Choroid plexus epithelial cell (primary cell): ENCODE results near the gene SEPTIN2.

Experiments used
- DNase-seq: peaks from one replicate; pipeline ENCODE4 v3.0.0-alpha.2; 2010; ENCODE audit warnings: low read depth
- H3K4me3 ChIP-seq: 2 replicates; pipeline ENCODE4 v1.5.1; 2011; ENCODE audit warnings: low read depth, mild to moderate bottlenecking, control low read depth, low read length, moderate library complexity
- TF ChIP-seq, protein P1 (sequence below): conservative IDR thresholded peaks from 2 replicates; pipeline ENCODE4 v1.5.1; 2011; ENCODE audit warnings: low read depth, mild to moderate bottlenecking, control low read depth, inconsistent platforms, low read length, moderate library complexity

The SEPTIN2 gene

DNA sequence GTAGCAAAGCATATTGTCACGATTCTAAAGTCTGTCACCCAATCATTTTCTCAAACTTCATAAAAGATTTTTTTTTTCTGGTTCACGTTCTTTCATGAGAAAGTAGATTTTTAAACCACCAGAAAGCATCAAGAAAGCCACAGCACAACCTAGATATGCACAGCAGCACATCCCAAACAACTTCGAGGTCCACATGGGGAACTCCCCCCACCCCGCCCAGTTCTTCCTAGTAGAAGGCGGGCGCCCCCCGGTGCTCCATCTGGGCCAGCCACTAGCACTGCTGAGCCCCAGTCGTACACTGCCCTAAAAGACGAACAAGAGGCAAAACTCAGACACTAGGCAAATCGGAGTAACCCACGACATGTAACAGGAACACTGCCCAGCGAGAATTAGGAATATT, 15.7 kb upstream of the SEPTIN2 start:
- no peak overlapping the region for H3K4me3 ChIP-seq
- no peak for DNase-seq
- TF ChIP-seq, protein P1, sequence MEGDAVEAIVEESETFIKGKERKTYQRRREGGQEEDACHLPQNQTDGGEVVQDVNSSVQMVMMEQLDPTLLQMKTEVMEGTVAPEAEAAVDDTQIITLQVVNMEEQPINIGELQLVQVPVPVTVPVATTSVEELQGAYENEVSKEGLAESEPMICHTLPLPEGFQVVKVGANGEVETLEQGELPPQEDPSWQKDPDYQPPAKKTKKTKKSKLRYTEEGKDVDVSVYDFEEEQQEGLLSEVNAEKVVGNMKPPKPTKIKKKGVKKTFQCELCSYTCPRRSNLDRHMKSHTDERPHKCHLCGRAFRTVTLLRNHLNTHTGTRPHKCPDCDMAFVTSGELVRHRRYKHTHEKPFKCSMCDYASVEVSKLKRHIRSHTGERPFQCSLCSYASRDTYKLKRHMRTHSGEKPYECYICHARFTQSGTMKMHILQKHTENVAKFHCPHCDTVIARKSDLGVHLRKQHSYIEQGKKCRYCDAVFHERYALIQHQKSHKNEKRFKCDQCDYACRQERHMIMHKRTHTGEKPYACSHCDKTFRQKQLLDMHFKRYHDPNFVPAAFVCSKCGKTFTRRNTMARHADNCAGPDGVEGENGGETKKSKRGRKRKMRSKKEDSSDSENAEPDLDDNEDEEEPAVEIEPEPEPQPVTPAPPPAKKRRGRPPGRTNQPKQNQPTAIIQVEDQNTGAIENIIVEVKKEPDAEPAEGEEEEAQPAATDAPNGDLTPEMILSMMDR = no peak

DNA sequence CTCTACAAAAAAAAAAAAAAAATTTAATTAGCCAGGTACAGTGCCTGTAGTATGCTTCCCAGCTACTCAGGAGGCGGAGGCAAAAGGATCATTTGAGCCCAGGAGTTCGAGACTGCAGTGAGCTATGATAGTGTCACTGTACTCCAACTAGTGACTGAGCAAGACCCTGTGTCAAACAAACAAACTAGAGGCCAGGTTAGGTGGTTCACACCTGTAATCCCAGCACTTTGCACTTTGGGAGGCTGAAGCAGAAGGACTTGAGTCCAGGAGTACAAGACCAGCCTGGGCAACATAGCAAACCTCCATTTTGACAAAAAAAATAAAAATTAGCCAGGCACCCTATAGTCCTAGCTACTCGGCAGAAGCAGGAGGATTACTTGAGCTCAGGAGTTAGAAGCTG, 13.6 kb upstream of the SEPTIN2 start:
- no peak for DNase-seq
- H3K4me3 ChIP-seq = no peak overlapping the region
- TF ChIP-seq, protein P1 = no peak

DNA sequence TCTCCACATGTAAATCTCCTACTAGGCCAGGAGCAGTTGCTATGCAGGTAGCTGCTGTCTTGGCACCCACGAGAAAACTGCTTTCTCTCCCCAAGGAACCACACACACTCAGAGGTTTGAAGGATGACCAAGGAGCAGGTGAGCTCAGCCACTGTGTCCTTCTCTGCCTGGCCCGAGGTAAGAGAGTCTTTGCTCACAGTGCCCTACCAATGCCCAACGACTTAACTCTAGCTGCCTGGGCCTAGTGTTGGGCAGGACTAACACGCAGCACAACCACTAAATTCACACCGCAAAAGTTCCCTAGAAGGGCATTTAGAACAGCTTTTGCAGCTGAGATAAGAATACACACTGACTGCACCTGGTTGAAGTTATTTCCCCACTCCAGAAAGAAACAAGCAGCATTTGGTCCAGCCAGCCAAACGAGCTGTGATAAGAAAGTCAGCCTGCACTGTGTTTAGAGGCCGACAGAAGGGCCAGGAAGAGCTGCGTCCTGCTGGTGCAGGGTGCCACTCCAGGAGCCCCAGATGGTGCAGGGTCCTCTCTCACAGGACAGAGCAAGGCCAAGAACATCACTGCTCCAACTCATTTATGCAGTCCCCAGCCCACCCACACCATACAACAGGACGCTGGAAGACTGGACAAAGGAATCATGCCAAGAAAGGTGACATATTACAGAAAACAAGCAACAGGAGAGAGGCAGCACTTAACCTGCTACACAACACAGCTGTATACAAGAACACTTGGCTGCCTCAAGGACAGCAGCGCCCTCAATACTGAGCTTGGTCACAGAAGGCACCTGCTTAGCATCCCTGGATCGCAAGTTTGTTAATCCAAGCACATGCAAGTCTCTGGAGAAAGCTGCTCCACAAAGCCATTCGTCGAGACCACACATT, 12.7 kb upstream of the SEPTIN2 start:
- DNase-seq = no peak
- TF ChIP-seq, protein P1 = no peak
- H3K4me3 ChIP-seq = no peak overlapping the region

DNA sequence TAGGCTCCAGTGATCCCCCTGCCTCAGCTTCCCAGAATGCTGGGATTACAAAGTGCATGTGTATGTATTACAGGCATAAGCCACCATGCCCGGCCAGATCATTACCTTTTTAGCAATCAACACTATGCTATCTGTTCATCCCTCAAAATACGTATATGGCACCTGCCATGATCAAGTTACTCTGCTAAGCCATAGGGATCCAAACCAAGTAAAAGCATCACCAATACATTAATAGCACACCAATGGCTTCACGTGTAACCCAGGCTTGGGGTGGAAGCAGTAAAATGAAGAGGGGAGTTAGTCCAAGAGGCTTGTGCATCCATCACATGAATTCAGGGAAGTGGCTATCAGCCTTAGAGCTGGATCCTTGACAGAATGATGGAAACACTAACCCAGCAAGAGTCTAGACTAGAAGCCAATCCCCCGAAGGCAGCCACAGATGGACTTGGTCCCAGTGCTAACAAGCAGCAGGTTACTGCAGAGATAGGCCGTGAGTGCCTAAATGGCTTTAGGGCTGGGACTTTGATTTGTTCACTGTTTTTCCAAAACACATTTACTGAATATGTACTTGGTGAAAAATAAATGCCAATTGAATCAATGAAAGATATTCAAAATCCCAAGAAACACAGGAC, 11.6 kb upstream of the SEPTIN2 start:
- no peak overlapping the region for H3K4me3 ChIP-seq
- TF ChIP-seq, protein P1 = no peak
- DNase-seq = no peak

DNA sequence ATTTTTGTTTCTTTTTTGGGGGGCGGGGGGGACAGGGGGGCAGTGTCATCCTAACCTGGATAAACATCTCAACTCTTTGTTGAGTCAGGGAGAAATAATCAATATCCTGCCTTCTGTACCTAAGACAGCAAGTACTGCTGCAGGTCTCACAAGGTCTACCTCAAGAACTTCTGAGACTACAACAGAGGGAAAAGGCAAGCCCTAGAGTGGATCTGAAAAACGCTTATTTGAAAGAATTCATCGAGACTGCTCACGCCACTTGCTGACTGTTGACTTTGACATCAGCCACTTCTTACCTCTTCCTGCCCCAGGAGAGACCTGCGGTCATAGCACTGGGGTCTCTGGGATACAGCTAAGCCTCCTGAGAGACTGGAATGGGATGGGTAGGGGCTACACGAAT, 8.7 kb upstream of the SEPTIN2 start:
- TF ChIP-seq, protein P1 = no peak
- DNase-seq = no peak
- no peak overlapping the region for H3K4me3 ChIP-seq

DNA sequence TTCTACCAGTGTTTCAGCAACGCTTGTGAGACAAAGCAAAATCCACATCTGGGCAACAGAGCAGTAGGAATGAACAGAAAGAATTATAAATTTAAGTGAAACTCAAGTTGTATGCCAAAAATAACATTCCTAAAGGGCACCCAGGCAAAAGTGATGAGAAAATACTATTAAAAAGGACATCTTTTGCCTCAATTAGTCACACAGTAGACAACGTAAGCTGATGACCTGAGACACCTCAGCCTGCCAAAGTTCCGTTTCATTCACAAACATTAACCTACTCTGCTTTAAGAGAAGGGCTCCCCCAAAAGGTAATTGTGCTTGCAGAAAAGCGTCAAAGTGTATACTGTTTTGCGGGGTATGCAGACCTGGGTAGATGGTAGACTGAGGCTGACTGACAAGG, 7.5 kb upstream of the SEPTIN2 start:
- DNase-seq = peak; percentile 33
- TF ChIP-seq, protein P1 = no peak
- no peak overlapping the region for H3K4me3 ChIP-seq
